ENCODE data around the gene ELN. TPM values are rescaled to one million over a fixed set of nuclear protein-coding genes. Genes with fewer than 3 reads are reported as not detected.

The ELN gene
- total and polyA plus RNA-seq, 2 of the 8 experiments (the other 6 are each of a cell fraction or from before 2014, with no cell fraction given) = 5.1 to 5.6 TPM

- TF ChIP-seq ATF2 (IDR thresholded peaks at IDR 0.05; ENCODE audit: low read length) = no peak
- no peak for TF ChIP-seq GABPA (IDR thresholded peaks at IDR 0.05; ENCODE audit: borderline replicate concordance, insufficient read depth, low read length)
- no peak for TF ChIP-seq SIX5 (IDR thresholded peaks at IDR 0.05; ENCODE audit: low read depth, low read length)
Observed at GRCh38 chr7:74068378-74069085, 40.6 kb downstream of the ELN start (continued).
